Measurements from ENCODE around the gene NALCN. TPM values are rescaled to one million over a fixed set of nuclear protein-coding genes. Genes with fewer than 3 reads are reported as not detected.

NALCN gene
- 16.4 and 17.1 TPM in 2 replicates for polyA plus RNA-seq

GRCh38 chr13:101416181-101417042 is at the start of gene NALCN:
Gene NALCN, minus strand, starts transcription at chr13:101416508. Its CDS starts 17,382 bp downstream, at chr13:101399126.

DNA sequence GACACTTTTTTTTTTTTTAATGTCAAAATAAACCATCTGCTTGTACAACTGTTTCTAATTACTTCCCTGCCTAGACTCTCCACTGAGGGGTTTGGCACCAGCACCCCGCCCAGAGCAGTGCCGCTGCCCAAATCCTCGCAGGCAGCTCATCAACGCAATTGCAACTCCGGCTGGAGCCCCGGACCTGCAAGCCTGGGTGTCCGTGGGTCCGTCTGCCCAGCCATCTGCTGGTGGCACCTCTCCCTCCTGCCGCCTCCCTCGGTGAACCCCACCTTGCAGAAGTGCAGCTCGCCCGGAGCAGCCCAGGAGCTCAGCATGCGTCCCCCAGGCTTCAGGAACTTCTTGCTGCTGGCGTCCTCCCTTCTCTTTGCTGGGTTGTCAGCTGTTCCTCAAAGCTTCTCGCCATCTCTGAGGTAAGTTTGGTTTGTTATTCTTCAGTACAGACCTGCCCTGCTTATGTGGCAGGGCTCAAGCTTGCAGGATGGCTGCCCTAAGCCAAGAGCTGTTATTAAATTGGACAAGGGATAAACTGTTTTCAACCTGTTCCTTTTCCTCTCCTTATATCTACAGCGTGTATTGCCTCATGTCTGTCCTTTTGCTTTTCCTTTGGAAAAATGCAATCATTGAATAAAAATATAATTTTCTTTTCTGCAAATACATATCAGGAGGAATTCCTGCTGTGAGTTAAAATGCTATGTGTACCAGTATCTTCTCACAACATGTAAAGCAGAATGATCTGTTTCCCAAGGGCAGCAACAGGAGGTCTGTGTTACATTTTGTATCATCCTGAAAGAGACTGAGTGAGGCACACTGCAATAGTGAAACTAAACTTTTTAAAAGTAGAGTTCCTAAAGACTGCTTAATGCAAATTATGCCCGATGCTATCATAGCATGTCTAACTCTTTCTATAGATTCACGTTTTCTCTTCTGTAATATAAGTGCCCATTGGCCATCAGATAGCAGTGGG is 36.5 kb upstream of the NALCN start, which contains the start of gene ITGBL1:
Gene ITGBL1 (plus strand): TSS at position 157 of the 967 bp plus-strand sequence. CDS start 159 bp downstream, at position 316.

Other genes starting within 250 kb of the NALCN start
- gene ITGBL1, start 36.2 kb upstream of the NALCN start, polyA plus RNA-seq = not detected in 2 replicates

Measured in Purkinje cell (primary cell).